B cell (primary cell): Measurements from ENCODE around the gene FAM114A1. TPM values are rescaled to one million over a fixed set of nuclear protein-coding genes. Genes with fewer than 3 reads are reported as not detected.

Source experiments
- ATAC-seq: fragments of 200-7000 bp; cut with Tn5 transposase; one replicate; pipeline ENCODE4 v1.10.0; 2021; ENCODE audit warnings: low read depth, mild to moderate bottlenecking, moderate number of reproducible peaks, moderate library complexity
- CTCF ChIA-PET: fragments of 350-600 bp; sonication (Branson Sonifier 250); formaldehyde crosslinking; loops from one replicate; lab custom pipeline; 2021; ENCODE audit warnings: antibody characterized with exemption, inconsistent platforms; lab: Charles Lee
- POLR2A ChIA-PET: fragments of 350-600 bp; sonication (Branson Sonifier 250); formaldehyde crosslinking; loops from one replicate; lab custom pipeline; 2021; ENCODE audit warnings: antibody characterized with exemption; lab: Charles Lee
- DNase-seq: peaks from one replicate; pipeline ENCODE4 v3.0.0; 2013
- H2AFZ ChIP-seq: 2 replicates; pipeline ENCODE4 v1.6.1; 2012; ENCODE audit warnings: mild to moderate bottlenecking, low read depth, low read length; ENCODE audit not compliant: insufficient read depth, poor library complexity, severe bottlenecking
- H3K27ac ChIP-seq, 2 donors: 1 replicate in 1 of 2; 2 replicates in 1 of 2; pipeline ENCODE4 v1.5.1; 2012 to 2013; ENCODE audit warnings: low read length in 2 of 2, mild to moderate bottlenecking in 2 of 2, moderate library complexity in 1 of 2
- H3K27me3 ChIP-seq, 4 experiments: fragments of 200-600 bp in 1 of 4; sonication (generic) in 1 of 4; replicated peaks in 1 of 4; 1 replicate in 2 of 4; 2 replicates in 2 of 4; pipeline versions ENCODE4 v1.6.1 to v1.7.0; 2013 to 2016; ENCODE audit warnings: low read length in 3 of 4, mild to moderate bottlenecking in 2 of 4, mixed read lengths in 1 of 4, moderate library complexity in 1 of 4; ENCODE audit not compliant: insufficient read depth in 4 of 4, control insufficient read depth in 3 of 4; ENCODE audit errors: control extremely low read depth in 1 of 4
- H3K36me3 ChIP-seq, 2 experiments: replicated peaks in 1 of 2; 1 replicate in 1 of 2; 2 replicates in 1 of 2; pipeline versions ENCODE4 v1.6.1 to v1.7.1; 2013; ENCODE audit warnings: low read length in 1 of 2; ENCODE audit not compliant: insufficient read depth in 2 of 2, control insufficient read depth in 1 of 2; ENCODE audit errors: control extremely low read depth in 1 of 2, extremely low read depth in 1 of 2
- H3K4me1 ChIP-seq, 2 donors: fragments of 200-600 bp in 1 of 2; sonication (generic) in 1 of 2; 1 replicate in 1 of 2; 2 replicates in 1 of 2; pipeline versions ENCODE4 v1.5.1 to v1.6.1; 2013 to 2017; ENCODE audit warnings: low read length in 2 of 2; ENCODE audit not compliant: control insufficient read depth in 2 of 2, insufficient read depth in 2 of 2
- H3K4me2 ChIP-seq: replicated peaks from 2 replicates; pipeline ENCODE3; 2012; ENCODE audit warnings: mild to moderate bottlenecking, low read depth, low read length; ENCODE audit not compliant: poor library complexity, severe bottlenecking
- H3K4me3 ChIP-seq, 5 experiments: fragments of 200-600 bp in 1 of 5; sonication (generic) in 1 of 5; 1 replicate in 3 of 5; 2 replicates in 2 of 5; pipeline versions ENCODE4 v1.5.1 to v1.7.0; 2011 to 2016; ENCODE audit warnings: low read length in 4 of 5, mild to moderate bottlenecking in 4 of 5, low read depth in 2 of 5, control low read depth in 1 of 5, moderate library complexity in 1 of 5; ENCODE audit not compliant: insufficient read depth in 1 of 5; ENCODE audit errors: control extremely low read depth in 1 of 5, extremely low read depth in 1 of 5
- H3K79me2 ChIP-seq: fragments of 200-600 bp; sonication (generic); one replicate; pipeline ENCODE4 v1.6.0; 2016; ENCODE audit warnings: low read length; ENCODE audit not compliant: control insufficient read depth, insufficient read depth
- H3K9ac ChIP-seq: fragments of 200-600 bp; sonication (generic); 2 replicates; pipeline ENCODE4 v1.6.1; 2017; ENCODE audit warnings: mild to moderate bottlenecking, low read length, moderate library complexity
- H3K9me3 ChIP-seq, 3 donors: one replicate each; pipeline versions ENCODE4 v1.6.1 to v1.7.1; 2013; ENCODE audit warnings: low read length in 2 of 3; ENCODE audit not compliant: control insufficient read depth in 2 of 3, insufficient read depth in 1 of 3; ENCODE audit errors: control extremely low read depth in 1 of 3
- H4K20me1 ChIP-seq: 2 replicates; pipeline ENCODE4 v1.6.0; 2012; ENCODE audit warnings: mild to moderate bottlenecking, low read length; ENCODE audit not compliant: insufficient read depth, control insufficient read depth, poor library complexity, severe bottlenecking
- H3K27ac Mint-ChIP-seq: one replicate; pipeline ENCODE4 v1.8.0; 2021; ENCODE audit warnings: mixed read lengths
- H3K27me3 Mint-ChIP-seq: one replicate; pipeline ENCODE4 v1.8.0; 2021; ENCODE audit warnings: mixed read lengths
- H3K4me1 Mint-ChIP-seq: one replicate; pipeline ENCODE4 v1.8.0; 2021; ENCODE audit warnings: mixed read lengths
- H3K4me3 Mint-ChIP-seq: one replicate; pipeline ENCODE4 v1.8.0; 2021; ENCODE audit warnings: mixed read lengths
- H3K9me3 Mint-ChIP-seq: one replicate; pipeline ENCODE4 v1.8.0; 2022; ENCODE audit warnings: mixed read lengths; ENCODE audit not compliant: insufficient read depth
- CTCF ChIP-seq: fragments of 200-600 bp; IDR thresholded peaks from one replicate; pipeline ENCODE4 v1.8.0; 2022; ENCODE audit warnings: antibody characterized with exemption, mild to moderate bottlenecking
- EZH2 ChIP-seq: IDR thresholded peaks from 2 replicates; pipeline ENCODE4 v1.6.1; 2012; ENCODE audit warnings: borderline replicate concordance, low read depth, mild to moderate bottlenecking, moderate library complexity, low read length; ENCODE audit not compliant: insufficient read depth, poor library complexity, severe bottlenecking
- WGBS: methylation state at CpG from one replicate; pipeline ENCODE4 v1.1.5; 2013; ENCODE audit warnings: missing lambda C conversion rate; ENCODE audit not compliant: insufficient coverage; 5-methylcytosine and 5-hydroxymethylcytosine counted together
- intact Hi-C: fragments of 100-400 bp; cut with micrococcal nuclease; formaldehyde crosslinking; loops from one replicate; pipeline ENCODE4 v1.10.0; 2022
- polyA plus RNA-seq: library from polyadenylated mRNA; depleted of rRNA; stranded (reverse); fragments of >200 nt; gene quantifications from 2 replicates; pipeline ENCODE4 v1.2.3, GENCODE V29; 2012
- total RNA-seq, 2 donors: library from RNA; stranded (reverse); fragments of 120-200 nt in 1 of 2; gene quantifications; 1 replicate in 1 of 2; 2 replicates in 1 of 2; pipeline versions ENCODE4 v1.2.3 to v1.2.4, GENCODE V29; 2013 to 2022

FAM114A1 gene
- total and polyA plus RNA-seq, 2 donors (not counting 1 experiment from before 2014, with no cell fraction given): 0.30 to 2.9 TPM

GRCh38 chr4:38832624-38833528 is 34.7 kb upstream of the FAM114A1 start:
- peak overlapping the region; percentile 73 for H3K27ac Mint-ChIP-seq
- H2AFZ ChIP-seq: no peak overlapping the region
- no peak overlapping the region for H3K4me3 Mint-ChIP-seq
- H3K4me3 ChIP-seq: no peak overlapping the region
- ChIA-PET CTCF (interaction anchor here (1.9 to 2.0 kb wide), 2 partner anchors 14 to 23 kb away, joined by 5 to 6 read pairs; partner anchors contain the start of gene TLR6), POLR2A (no interaction called here)
- H3K4me1 Mint-ChIP-seq: peaks cover 38% of the 10 kb centered on the region
- H3K9me3 ChIP-seq: peaks cover 9 to 35% (median 26%) of the 10 kb centered on the region in 3 donors
- 90% methylated on average over 6 of the region's 7 CpGs for WGBS
- H4K20me1 ChIP-seq: peaks cover 8% of the 10 kb centered on the region
- H3K27ac ChIP-seq: peak overlapping the region in 1 of 2 donors; percentile 19
- H3K4me1 ChIP-seq: peaks cover 12 to 13% of the 10 kb centered on the region in 2 donors
- H3K4me2 ChIP-seq: no peak overlapping the region
- peaks cover 1 to 47% of the 10 kb centered on the region in 2 experiments for H3K36me3 ChIP-seq
- intact Hi-C loops: no loop called here
- H3K79me2 ChIP-seq: peaks cover 79% of the 10 kb centered on the region
- no peaks in the 10 kb centered on the region for H3K27me3 ChIP-seq
- ATAC-seq: no peak
- H3K9ac ChIP-seq: no peak overlapping the region
- no peaks in the 10 kb centered on the region for H3K27me3 Mint-ChIP-seq
- peaks cover 12% of the 10 kb centered on the region for H3K9me3 Mint-ChIP-seq
- no peak for DNase-seq
- TF ChIP-seq CTCF (no peak), EZH2 (no peak)

GRCh38 chr4:38834570-38834969 is 33.0 kb upstream of the FAM114A1 start:
- ChIA-PET CTCF (interaction anchor here (0.6 to 1.9 kb wide), 4 partner anchors 26 to 324 kb away, joined by 3 to 6 read pairs (median 4); no protein-coding TSS in a partner anchor), POLR2A (interaction anchor here (0.6 to 0.7 kb wide), 3 partner anchors 52 to 431 kb away, joined by 3 to 5 read pairs (median 5); partner anchors contain the start of gene TLR10)
- Mint-ChIP-seq H3K9me3 (peaks cover 14% of the 10 kb centered on the region), H3K27ac (no peak overlapping the region), H3K27me3 (no peaks in the 10 kb centered on the region), H3K4me1 (peaks cover 49% of the 10 kb centered on the region), H3K4me3 (no peak overlapping the region)
- H3K4me2 ChIP-seq: no peak overlapping the region
- no peak overlapping the region for H3K27ac ChIP-seq
- TF ChIP-seq EZH2 (no peak), CTCF (no peak)
- H3K4me1 ChIP-seq: peaks cover 14 to 20% of the 10 kb centered on the region in 2 donors
- WGBS: no CpG with 5 or more reads among the region's 4 CpGs
- H3K4me3 ChIP-seq: peak overlapping the region in 1 of 5 experiments; percentile 6
- no peak for ATAC-seq
- H3K9me3 ChIP-seq: peaks cover 9 to 39% (median 26%) of the 10 kb centered on the region in 3 donors
- H3K9ac ChIP-seq: no peak overlapping the region
- intact Hi-C loops: no loop called here
- no peak overlapping the region for H2AFZ ChIP-seq
- no peaks in the 10 kb centered on the region for H3K27me3 ChIP-seq
- H3K79me2 ChIP-seq: peaks cover 91% of the 10 kb centered on the region
- peaks cover 8% of the 10 kb centered on the region for H4K20me1 ChIP-seq
- peaks cover 1 to 35% of the 10 kb centered on the region in 2 experiments for H3K36me3 ChIP-seq
- no peak for DNase-seq
